GM19023 (cell line): Measurements from ENCODE around the gene DNAI1.
"Not testable (repeated sequence)": the region's sequence is repeated elsewhere in the genome, so short reads cannot be mapped to it uniquely, and the experiment has no call there.

Experiments
- ATAC-seq: cut with Tn5 transposase; IDR thresholded peaks from one replicate; pipeline ENCODE4 v1.9.1; 2021; ENCODE audit warnings: mild to moderate bottlenecking, moderate library complexity; ENCODE audit not compliant: unreplicated experiment

Gene DNAI1

GRCh38 chr9:34532041-34532440 lies 73.4 kb downstream of the DNAI1 start:
- ATAC-seq = not testable (repeated sequence)

GRCh38 chr9:34536685-34537084 lies 78.1 kb downstream of the DNAI1 start:
- no peak for ATAC-seq

- no peak for ATAC-seq
These were observed 82.2 kb downstream of the DNAI1 start for GRCh38 chr9:34540827-34541226.

- ATAC-seq = no peak
These were observed 82.9 kb downstream of the DNAI1 start for GRCh38 chr9:34541540-34541939.

- ATAC-seq = no peak
These were observed 85.4 kb downstream of the DNAI1 start for GRCh38 chr9:34544035-34544434.

- no peak for ATAC-seq
These were observed 86.9 kb downstream of the DNAI1 start for GRCh38 chr9:34545497-34545896.

- ATAC-seq = no peak
These were observed 87.7 kb downstream of the DNAI1 start for GRCh38 chr9:34546102-34546833.

GRCh38 chr9:34546834-34547827 lies 88.5 kb downstream of the DNAI1 start:
- no peak for ATAC-seq

GRCh38 chr9:34547960-34548611 lies 89.5 kb downstream of the DNAI1 start:
- ATAC-seq = no peak

- ATAC-seq = no peak
These were observed 90.8 kb downstream of the DNAI1 start for GRCh38 chr9:34549407-34549732.

GRCh38 chr9:34550016-34550680 lies 91.5 kb downstream of the DNAI1 start:
- no peak for ATAC-seq

- no peak for ATAC-seq
These were observed 92.2 kb downstream of the DNAI1 start for GRCh38 chr9:34550681-34551270.

- no peak for ATAC-seq
These were observed 93.4 kb downstream of the DNAI1 start for GRCh38 chr9:34551751-34552605.

GRCh38 chr9:34552606-34552981 lies 94.0 kb downstream of the DNAI1 start:
- ATAC-seq = no peak

GRCh38 chr9:34552986-34553385 lies 94.4 kb downstream of the DNAI1 start:
- ATAC-seq = no peak

- ATAC-seq = no peak
These were observed 95.0 kb downstream of the DNAI1 start for GRCh38 chr9:34553511-34554021.

GRCh38 chr9:34554211-34555001 lies 95.8 kb downstream of the DNAI1 start:
- no peak for ATAC-seq

GRCh38 chr9:34555002-34555348 lies 96.4 kb downstream of the DNAI1 start:
- no peak for ATAC-seq

- no peak for ATAC-seq
These were observed 96.9 kb downstream of the DNAI1 start for GRCh38 chr9:34555500-34555899.
